Activated CD4-positive, alpha-beta T cell treated with anti-CD3 and anti-CD28 coated beads, Interleukin-2, amount 50 U/mL, for 24 hours (primary cell): ENCODE data around the gene KDM3B.
"Not testable (repeated sequence)": the region's sequence is repeated elsewhere in the genome, so short reads cannot be mapped to it uniquely, and the experiment has no call there.

Experiments
- DNase-seq, 2 donors: peaks; one replicate each; pipeline ENCODE4 v3.0.0-alpha.2; 2020; ENCODE audit warnings: low read depth in 1 of 2, low spot score in 1 of 2

Gene KDM3B

GRCh38 chr5:138352071-138352721 lies at the start of gene KDM3B:
KDM3B (plus strand) TSS chr5:138352685; CDS start chr5:138352796, 111 bp downstream.
- peak; percentile 88 to 96 for DNase-seq

DNA sequence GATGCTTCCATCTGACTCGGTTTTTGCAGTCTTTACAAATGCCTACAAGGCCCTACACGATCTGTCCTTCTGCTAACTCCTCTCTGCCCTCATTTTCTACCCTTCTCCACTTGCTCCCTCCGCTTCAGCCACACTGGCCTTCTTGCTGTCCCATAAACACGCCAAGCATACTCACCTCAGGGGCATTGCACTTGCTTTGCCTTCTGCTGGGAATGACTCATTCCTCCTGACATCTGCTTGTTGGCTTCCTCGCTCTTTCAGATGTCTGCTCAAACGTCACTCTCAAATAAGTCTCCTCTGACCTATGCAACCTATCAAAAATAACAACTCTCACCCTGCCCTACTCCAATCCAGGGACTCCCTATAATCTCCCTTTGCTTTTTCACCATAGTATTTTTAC lies 49.1 kb upstream of the KDM3B start:
- DNase-seq: no peak

GRCh38 chr5:138305797-138306196 lies 46.7 kb upstream of the KDM3B start:
- no peak for DNase-seq

GRCh38 chr5:138315751-138316278 lies 36.7 kb upstream of the KDM3B start:
- no peak for DNase-seq

DNA sequence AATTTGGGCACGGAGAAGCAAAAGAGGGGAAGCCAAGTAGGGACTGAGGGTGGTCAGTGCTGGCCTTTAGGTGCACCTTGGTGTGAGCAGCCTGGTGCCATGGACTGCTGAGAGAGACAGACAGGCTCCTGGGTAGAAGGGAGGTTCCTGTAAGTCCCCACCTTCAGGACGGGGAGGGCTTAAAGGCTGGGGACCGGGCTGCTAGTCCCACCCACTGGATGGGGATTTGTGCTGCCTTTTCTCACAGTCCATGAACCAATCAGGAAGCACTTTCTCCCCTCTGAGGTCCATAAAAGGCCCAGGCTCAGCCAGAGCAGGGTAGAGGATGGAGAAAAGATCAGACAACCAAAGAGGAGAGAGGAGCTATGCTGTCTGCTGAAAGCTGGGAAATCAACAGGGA lies 36.1 kb upstream of the KDM3B start:
- no peak for DNase-seq

GRCh38 chr5:138318211-138318610 lies 34.3 kb upstream of the KDM3B start:
- not testable (repeated sequence) for DNase-seq

- DNase-seq: no peak
These were observed 21.6 kb upstream of the KDM3B start for GRCh38 chr5:138330813-138331448.

- peak; percentile 81 to 96 for DNase-seq
These were observed 20.8 kb upstream of the KDM3B start, which contains the start of gene CDC25C for GRCh38 chr5:138331449-138332368. CDC25C (minus strand) TSS chr5:138331804; CDS start chr5:138331180, 624 bp downstream.

- no peak for DNase-seq
These were observed 17.5 kb upstream of the KDM3B start for GRCh38 chr5:138334867-138335447.

- no peak for DNase-seq
These were observed 15.4 kb upstream of the KDM3B start for GRCh38 chr5:138336952-138337684.

DNA sequence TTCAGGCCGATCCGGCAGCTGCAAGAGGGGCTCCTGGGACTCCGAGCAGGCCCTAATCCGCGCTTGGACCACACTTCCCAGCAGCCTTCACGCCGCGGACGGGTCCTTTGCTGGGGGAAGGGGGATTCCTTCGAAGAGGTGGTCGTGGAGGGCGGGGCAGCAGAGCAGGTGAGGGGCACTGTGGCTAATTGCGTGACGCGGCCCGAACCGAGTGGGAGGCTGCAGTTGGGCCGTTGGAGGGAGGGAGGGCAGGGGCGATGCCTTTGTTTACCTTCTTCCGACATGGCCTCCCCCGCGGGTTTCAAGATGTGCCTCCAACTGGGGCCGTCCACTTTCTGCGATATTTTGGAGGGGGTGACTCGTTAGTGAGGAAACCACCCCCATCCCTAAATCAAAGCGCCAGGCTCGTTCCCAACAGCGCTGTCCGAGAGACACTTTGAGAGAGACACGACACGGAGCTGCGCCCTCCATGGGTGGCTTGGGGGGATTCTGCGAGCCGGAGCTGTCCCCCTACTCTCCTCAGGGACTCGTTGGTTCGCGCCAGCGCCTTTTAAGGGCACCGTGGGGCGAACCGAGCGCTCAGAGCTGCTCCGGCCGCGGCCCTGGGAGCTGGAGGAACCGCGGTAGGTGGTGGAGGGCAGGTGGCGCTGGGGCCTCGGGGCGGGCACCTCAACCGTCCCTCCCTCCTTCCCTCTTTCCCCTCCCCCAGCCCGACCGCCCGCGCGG lies 14.6 kb upstream of the KDM3B start, which contains the start of gene FAM53C:
FAM53C (plus strand) TSS at position 582 of the 726 bp plus-strand sequence. CDS start 3,070 bp downstream, outside the sequence.
- peak; percentile 88 to 96 for DNase-seq

DNA sequence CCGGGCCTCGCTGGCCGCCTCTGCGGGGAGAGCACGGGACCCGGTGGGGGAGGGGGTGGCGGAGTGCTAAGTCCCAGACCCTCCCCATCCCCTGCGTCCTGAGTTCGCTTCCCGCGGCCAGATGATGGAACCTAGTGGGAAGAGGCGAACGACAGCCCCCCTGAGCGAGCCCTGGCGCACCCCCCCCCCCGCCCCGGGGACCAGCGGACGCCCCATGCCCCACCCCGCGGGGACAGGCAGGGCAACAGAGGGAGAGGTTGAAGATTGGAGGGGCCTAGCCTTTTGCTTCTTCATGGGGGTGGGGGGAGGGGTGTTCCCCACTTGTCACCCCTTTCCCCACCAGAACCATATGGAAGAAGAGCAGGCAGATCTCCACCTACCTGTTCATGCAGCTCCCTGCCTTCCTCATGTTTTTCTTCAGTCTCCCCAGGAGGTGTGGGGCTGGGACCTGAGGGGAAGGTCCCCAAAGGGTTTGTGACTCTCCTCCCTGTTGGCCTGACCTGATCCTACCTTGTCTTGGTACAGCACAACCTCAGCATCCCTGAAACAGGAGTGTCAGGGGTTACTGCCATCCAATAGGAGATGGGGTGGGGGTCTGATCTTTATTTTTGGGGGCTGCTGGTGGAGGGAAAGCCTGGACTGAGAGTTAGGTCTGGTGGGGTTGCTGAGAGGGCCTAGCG lies 13.9 kb upstream of the KDM3B start:
- DNase-seq: no peak

DNA sequence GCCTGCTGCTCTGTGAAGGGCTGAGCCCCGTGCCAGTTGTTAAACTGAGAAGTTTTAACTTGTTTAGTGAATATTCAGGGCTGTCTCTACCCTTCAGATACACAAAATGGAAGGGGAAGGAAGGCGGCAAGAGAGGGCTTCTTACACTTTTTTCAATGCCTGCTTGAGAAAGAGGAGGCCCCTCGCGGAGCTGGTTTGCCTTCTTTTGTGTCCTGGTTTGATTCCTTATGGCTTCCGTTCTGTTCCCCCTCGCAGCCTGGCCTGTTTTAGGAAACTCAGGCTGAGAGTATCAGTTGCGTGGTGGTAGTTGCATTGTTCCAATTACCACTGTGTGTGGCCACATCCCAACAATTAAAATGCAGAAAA lies 13.4 kb upstream of the KDM3B start:
- no peak for DNase-seq

- no peak for DNase-seq
These were observed 13.0 kb upstream of the KDM3B start for GRCh38 chr5:138339464-138339863.

- no peak for DNase-seq
These were observed 12.5 kb upstream of the KDM3B start for GRCh38 chr5:138340008-138340407.

DNA sequence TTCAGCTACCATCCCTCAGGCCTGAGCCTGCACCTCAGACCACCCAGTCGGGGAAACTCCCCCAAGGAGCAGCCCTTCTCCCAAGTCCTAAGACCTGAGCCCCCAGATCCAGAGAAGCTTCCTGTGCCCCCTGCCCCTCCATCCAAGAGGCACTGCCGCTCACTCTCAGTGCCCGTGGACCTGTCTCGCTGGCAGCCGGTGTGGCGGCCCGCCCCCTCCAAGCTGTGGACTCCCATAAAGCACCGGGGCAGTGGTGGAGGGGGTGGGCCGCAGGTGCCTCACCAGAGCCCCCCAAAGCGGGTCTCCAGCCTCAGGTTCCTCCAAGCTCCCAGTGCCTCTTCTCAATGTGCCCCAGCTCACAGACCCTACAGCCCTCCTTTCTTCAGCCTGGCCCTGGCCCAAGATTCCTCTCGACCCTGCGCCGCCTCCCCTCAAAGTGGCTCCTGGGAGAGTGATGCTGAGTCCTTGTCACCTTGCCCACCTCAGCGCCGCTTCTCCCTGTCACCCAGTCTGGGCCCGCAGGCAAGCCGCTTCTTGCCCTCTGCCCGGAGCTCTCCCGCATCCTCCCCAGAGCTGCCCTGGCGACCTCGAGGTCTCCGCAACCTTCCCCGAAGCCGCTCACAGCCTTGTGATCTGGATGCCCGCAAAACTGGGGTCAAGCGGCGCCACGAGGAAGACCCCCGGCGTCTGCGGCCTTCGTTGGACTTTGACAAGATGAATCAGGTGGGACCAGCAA lies 7.4 kb upstream of the KDM3B start:
- DNase-seq: no peak

GRCh38 chr5:138346889-138347288 lies 5.6 kb upstream of the KDM3B start:
- no peak for DNase-seq

- no peak for DNase-seq
These were observed 2.5 kb upstream of the KDM3B start for GRCh38 chr5:138349852-138350562.
